K562 (cell line): ENCODE results near the gene NUP88. TPM values are rescaled to one million over a fixed set of nuclear protein-coding genes. Genes with fewer than 3 reads are reported as not detected.

Experiments used
- ATF3 ChIP-seq, 2 experiments: fragments of 450-650 bp in 1 of 2; sonication (generic) in 1 of 2; formaldehyde crosslinking in 1 of 2; IDR thresholded peaks in 1 of 2; conservative IDR thresholded peaks in 1 of 2; 2 replicates each; pipeline versions ENCODE4 v1.6.1 to v1.8.1; 2016 to 2023; ENCODE audit warnings: mild to moderate bottlenecking in 2 of 2, moderate library complexity in 2 of 2, inconsistent platforms in 1 of 2, missing genetic modification reagents in 1 of 2
- HDAC2 ChIP-seq: fragments of 450-650 bp; IDR thresholded peaks from 2 replicates; pipeline ENCODE4 v1.6.1; 2016; ENCODE audit warnings: mild to moderate bottlenecking
- HEY1 ChIP-seq: fragments of 250-450 bp; sonication (Bioruptor Pico); IDR thresholded peaks from 2 replicates; pipeline ENCODE4 v1.5.0; 2020; ENCODE audit warnings: mild to moderate bottlenecking, moderate library complexity, borderline replicate concordance
- KDM5B ChIP-seq: fragments of 200-600 bp; sonication (generic); IDR thresholded peaks from 2 replicates; pipeline ENCODE4 v1.6.1; 2012; ENCODE audit warnings: low read depth, mild to moderate bottlenecking, moderate library complexity, low read length, control low read depth, inconsistent platforms; ENCODE audit not compliant: insufficient replicate concordance
- RNF2 ChIP-seq: sonication (generic); IDR thresholded peaks from 2 replicates; pipeline ENCODE4 v1.6.1; 2016
- TAF15 ChIP-seq: fragments of 200-400 bp; formaldehyde crosslinking; IDR thresholded peaks from 2 replicates; pipeline ENCODE4 v1.6.1; 2017; ENCODE audit warnings: mild to moderate bottlenecking, low read depth, low read length, moderate library complexity
- TBP ChIP-seq: optimal IDR thresholded peaks from 2 replicates; pipeline ENCODE3; 2011; ENCODE audit warnings: low read depth, low read length, improper control_type of control experiment
- YY1 ChIP-seq, 3 experiments: IDR thresholded peaks; 2 replicates each; pipeline ENCODE4 v1.6.1; 2011; ENCODE audit warnings: low read length in 2 of 3, mild to moderate bottlenecking in 2 of 3, moderate library complexity in 2 of 3, borderline replicate concordance in 1 of 3, control low read depth in 1 of 3, low read depth in 1 of 3; ENCODE audit not compliant: insufficient read depth in 3 of 3, insufficient replicate concordance in 2 of 3, control insufficient read depth in 1 of 3, insufficient read length in 1 of 3; ENCODE audit errors: extremely low read depth in 1 of 3
- ZNF165 ChIP-seq: fragments of 250-450 bp; sonication (Bioruptor Pico); IDR thresholded peaks from 2 replicates; pipeline ENCODE4 v1.4.0; 2020; ENCODE audit warnings: borderline replicate concordance
- polyA plus RNA-seq, 8 experiments: library from polyadenylated mRNA; depleted of rRNA in 4 of 8; stranded (reverse) in 5 of 8; unstranded in 3 of 8; fragments of >200 nt; fragmentation: Nextera tagmentation in 2 of 8; fragmentation: Illumina TruSeq in 1 of 8; extraction: Ambion mirVana in 2 of 8; extraction: Trizol in 1 of 8; gene quantifications; 2 replicates each; pipeline versions ENCODE4 v1.2.1 to v1.2.3, GENCODE V29; 2011 to 2014; ENCODE audit warnings: inconsistent platforms in 1 of 8, missing spikeins in 1 of 8
- total RNA-seq, 7 experiments: library from RNA; depleted of rRNA in 6 of 7; stranded (reverse); fragments of >200 nt in 6 of 7; fragmentation: Illumina TruSeq in 2 of 7; extraction: Trizol in 2 of 7; gene quantifications; 2 replicates each; pipeline versions ENCODE4 v1.2.1 to v1.2.3, GENCODE V29; 2011 to 2021; ENCODE audit warnings: low replicate concordance in 1 of 7
- TF ChIP-seq, protein P1 (sequence below): sonication (generic); formaldehyde crosslinking; IDR thresholded peaks from 2 replicates; pipeline ENCODE4 v1.5.0; 2020; ENCODE audit warnings: missing genetic modification reagents
- TF ChIP-seq, protein P2 (sequence below): fragments of 250-450 bp; sonication (Bioruptor Pico); IDR thresholded peaks from 2 replicates; pipeline ENCODE4 v1.8.0; 2022; ENCODE audit warnings: moderate library complexity, mild to moderate bottlenecking, inconsistent platforms
- TF ChIP-seq, protein P3 (sequence below): sonication (generic); formaldehyde crosslinking; IDR thresholded peaks from 2 replicates; pipeline ENCODE4 v1.8.1; 2023; ENCODE audit warnings: mild to moderate bottlenecking, missing genetic modification reagents
- TF ChIP-seq, protein P4 (sequence below), 2 experiments: fragments of 450-650 bp in 1 of 2; sonication (generic) in 1 of 2; formaldehyde crosslinking; conservative IDR thresholded peaks; 2 replicates each; pipeline versions ENCODE4 v1.4.0 to v1.8.1; 2020 to 2022; ENCODE audit warnings: mild to moderate bottlenecking in 1 of 2, missing genetic modification reagents in 1 of 2
- TF ChIP-seq, protein P5 (sequence below), 2 experiments: fragments of 450-650 bp; IDR thresholded peaks; 2 replicates each; pipeline ENCODE4 v1.6.1; 2018; ENCODE audit warnings: mild to moderate bottlenecking in 2 of 2, low read depth in 1 of 2; ENCODE audit not compliant: partially characterized antibody in 2 of 2

NUP88 gene
- total and polyA plus RNA-seq, 9 of the 15 experiments (the other 6 are each of a cell fraction or from before 2014, with no cell fraction given): 59.9 to 160 (median 119) TPM

DNA sequence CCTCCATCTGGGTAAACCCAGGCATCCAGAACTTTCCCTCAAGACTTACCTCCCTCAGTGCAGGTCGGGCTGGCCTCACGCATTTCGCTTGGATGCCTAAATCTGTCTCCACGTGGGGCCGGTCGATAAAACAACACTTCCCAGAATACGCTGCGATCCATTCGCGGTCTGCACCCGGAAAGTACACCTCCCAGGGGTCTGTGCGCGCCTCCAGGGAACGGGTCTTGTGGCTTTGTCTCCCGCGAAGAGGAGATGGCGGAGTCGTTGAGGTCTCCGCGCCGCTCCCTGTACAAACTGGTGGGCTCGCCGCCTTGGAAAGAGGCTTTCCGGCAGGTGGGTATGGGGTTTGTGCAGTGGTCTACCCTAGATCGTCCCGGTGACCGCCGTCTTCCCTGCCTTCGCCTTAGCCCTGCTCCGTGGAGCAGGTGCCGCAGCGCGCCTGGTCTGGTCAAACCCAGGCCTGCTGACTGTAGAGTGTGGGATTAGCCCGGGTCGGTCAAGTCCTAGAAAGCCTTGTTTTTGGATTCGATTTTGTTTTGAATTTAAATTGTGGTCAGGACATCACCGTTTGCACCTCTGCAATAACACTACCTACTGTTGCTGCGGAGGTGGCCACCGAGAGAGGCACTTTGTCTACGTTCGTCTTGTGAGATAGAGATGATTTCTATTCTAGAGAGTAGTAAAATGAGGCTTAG is 644 bp upstream of the NUP88 start, which contains the start of gene RPAIN (continued):
- TF ChIP-seq, protein P1, sequence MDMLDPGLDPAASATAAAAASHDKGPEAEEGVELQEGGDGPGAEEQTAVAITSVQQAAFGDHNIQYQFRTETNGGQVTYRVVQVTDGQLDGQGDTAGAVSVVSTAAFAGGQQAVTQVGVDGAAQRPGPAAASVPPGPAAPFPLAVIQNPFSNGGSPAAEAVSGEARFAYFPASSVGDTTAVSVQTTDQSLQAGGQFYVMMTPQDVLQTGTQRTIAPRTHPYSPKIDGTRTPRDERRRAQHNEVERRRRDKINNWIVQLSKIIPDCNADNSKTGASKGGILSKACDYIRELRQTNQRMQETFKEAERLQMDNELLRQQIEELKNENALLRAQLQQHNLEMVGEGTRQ (CRISPR knock-in tag): peak; percentile 37; the same call in 1 of the 2 replicates
- TF ChIP-seq TAF15 (no peak), RNF2 (no peak), KDM5B (peak; percentile 62), ZNF165 (CRISPR knock-in tag) (no peak), HDAC2 (0 out of 2 replicates have a peak, but pooled peaks have one; percentile 28), TBP (peak; percentile 73), HEY1 (no peak), ATF3 (IDR thresholded peaks at IDR 0.05) (no peak), ATF3 (CRISPR knock-in tag; conservative IDR thresholded peaks at IDR 0.05) (no peak), YY1 (IDR thresholded peaks at IDR 0.05; ENCODE audit: borderline replicate concordance in 1 of 3, control insufficient read depth in 1 of 3, extremely low read depth in 1 of 3, insufficient read depth in 3 of 3, insufficient read length in 1 of 3, insufficient replicate concordance in 2 of 3, low read depth in 1 of 3, low read length in 2 of 3) (peak in 2 of 3 experiments; percentile 55 to 63)
- TF ChIP-seq, protein P2, sequence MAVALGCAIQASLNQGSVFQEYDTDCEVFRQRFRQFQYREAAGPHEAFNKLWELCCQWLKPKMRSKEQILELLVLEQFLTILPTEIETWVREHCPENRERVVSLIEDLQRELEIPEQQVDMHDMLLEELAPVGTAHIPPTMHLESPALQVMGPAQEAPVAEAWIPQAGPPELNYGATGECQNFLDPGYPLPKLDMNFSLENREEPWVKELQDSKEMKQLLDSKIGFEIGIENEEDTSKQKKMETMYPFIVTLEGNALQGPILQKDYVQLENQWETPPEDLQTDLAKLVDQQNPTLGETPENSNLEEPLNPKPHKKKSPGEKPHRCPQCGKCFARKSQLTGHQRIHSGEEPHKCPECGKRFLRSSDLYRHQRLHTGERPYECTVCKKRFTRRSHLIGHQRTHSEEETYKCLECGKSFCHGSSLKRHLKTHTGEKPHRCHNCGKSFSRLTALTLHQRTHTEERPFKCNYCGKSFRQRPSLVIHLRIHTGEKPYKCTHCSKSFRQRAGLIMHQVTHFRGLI (CRISPR knock-in tag): no peak
- TF ChIP-seq, protein P3, sequence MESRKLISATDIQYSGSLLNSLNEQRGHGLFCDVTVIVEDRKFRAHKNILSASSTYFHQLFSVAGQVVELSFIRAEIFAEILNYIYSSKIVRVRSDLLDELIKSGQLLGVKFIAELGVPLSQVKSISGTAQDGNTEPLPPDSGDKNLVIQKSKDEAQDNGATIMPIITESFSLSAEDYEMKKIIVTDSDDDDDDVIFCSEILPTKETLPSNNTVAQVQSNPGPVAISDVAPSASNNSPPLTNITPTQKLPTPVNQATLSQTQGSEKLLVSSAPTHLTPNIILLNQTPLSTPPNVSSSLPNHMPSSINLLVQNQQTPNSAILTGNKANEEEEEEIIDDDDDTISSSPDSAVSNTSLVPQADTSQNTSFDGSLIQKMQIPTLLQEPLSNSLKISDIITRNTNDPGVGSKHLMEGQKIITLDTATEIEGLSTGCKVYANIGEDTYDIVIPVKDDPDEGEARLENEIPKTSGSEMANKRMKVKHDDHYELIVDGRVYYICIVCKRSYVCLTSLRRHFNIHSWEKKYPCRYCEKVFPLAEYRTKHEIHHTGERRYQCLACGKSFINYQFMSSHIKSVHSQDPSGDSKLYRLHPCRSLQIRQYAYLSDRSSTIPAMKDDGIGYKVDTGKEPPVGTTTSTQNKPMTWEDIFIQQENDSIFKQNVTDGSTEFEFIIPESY (CRISPR knock-in tag): no peak
- TF ChIP-seq, protein P4, sequence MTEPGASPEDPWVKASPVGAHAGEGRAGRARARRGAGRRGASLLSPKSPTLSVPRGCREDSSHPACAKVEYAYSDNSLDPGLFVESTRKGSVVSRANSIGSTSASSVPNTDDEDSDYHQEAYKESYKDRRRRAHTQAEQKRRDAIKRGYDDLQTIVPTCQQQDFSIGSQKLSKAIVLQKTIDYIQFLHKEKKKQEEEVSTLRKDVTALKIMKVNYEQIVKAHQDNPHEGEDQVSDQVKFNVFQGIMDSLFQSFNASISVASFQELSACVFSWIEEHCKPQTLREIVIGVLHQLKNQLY (CRISPR knock-in tag; conservative IDR thresholded peaks at IDR 0.05): no peak
- TF ChIP-seq, protein P5, sequence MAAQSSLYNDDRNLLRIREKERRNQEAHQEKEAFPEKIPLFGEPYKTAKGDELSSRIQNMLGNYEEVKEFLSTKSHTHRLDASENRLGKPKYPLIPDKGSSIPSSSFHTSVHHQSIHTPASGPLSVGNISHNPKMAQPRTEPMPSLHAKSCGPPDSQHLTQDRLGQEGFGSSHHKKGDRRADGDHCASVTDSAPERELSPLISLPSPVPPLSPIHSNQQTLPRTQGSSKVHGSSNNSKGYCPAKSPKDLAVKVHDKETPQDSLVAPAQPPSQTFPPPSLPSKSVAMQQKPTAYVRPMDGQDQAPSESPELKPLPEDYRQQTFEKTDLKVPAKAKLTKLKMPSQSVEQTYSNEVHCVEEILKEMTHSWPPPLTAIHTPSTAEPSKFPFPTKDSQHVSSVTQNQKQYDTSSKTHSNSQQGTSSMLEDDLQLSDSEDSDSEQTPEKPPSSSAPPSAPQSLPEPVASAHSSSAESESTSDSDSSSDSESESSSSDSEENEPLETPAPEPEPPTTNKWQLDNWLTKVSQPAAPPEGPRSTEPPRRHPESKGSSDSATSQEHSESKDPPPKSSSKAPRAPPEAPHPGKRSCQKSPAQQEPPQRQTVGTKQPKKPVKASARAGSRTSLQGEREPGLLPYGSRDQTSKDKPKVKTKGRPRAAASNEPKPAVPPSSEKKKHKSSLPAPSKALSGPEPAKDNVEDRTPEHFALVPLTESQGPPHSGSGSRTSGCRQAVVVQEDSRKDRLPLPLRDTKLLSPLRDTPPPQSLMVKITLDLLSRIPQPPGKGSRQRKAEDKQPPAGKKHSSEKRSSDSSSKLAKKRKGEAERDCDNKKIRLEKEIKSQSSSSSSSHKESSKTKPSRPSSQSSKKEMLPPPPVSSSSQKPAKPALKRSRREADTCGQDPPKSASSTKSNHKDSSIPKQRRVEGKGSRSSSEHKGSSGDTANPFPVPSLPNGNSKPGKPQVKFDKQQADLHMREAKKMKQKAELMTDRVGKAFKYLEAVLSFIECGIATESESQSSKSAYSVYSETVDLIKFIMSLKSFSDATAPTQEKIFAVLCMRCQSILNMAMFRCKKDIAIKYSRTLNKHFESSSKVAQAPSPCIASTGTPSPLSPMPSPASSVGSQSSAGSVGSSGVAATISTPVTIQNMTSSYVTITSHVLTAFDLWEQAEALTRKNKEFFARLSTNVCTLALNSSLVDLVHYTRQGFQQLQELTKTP (IDR thresholded peaks at IDR 0.05; ENCODE audit: low read depth in 1 of 2, partially characterized antibody in 2 of 2): peak in 1 of 2 experiments; percentile 94
